Trophoblast cell (in vitro differentiated cells and primary cell): Measurements from ENCODE around the gene LIPC.

Source experiments
- DNase-seq, 2 donors: peaks; one replicate each; pipeline ENCODE4 v3.0.0-alpha.2; 2016
- H2AFZ ChIP-seq: 2 replicates; pipeline ENCODE4 v1.6.1; 2013; ENCODE audit warnings: low read length, moderate library complexity, mild to moderate bottlenecking; ENCODE audit not compliant: insufficient read depth, poor library complexity
- H2AK5ac ChIP-seq: 2 replicates; pipeline ENCODE4 v1.6.1; 2013; ENCODE audit warnings: mild to moderate bottlenecking, low read length
- H2BK120ac ChIP-seq: 2 replicates; pipeline ENCODE4 v1.6.1; 2013; ENCODE audit warnings: low read length, mild to moderate bottlenecking, moderate library complexity; ENCODE audit not compliant: insufficient read depth, poor library complexity
- H2BK12ac ChIP-seq: 2 replicates; pipeline ENCODE4 v1.6.1; 2013; ENCODE audit warnings: mild to moderate bottlenecking, low read length, moderate library complexity
- H2BK5ac ChIP-seq: 2 replicates; pipeline ENCODE4 v1.6.1; 2013; ENCODE audit warnings: low read length, low read depth, moderate library complexity, mild to moderate bottlenecking; ENCODE audit not compliant: poor library complexity
- H3K14ac ChIP-seq: 2 replicates; pipeline ENCODE4 v1.6.1; 2013; ENCODE audit warnings: mild to moderate bottlenecking, low read length
- H3K18ac ChIP-seq: 2 replicates; pipeline ENCODE4 v1.6.1; 2013; ENCODE audit warnings: mild to moderate bottlenecking, low read length
- H3K23ac ChIP-seq: 2 replicates; pipeline ENCODE4 v1.6.1; 2013; ENCODE audit warnings: low read length
- H3K27ac ChIP-seq: 2 replicates; pipeline ENCODE4 v1.5.1; 2013; ENCODE audit warnings: low read depth, mild to moderate bottlenecking, inconsistent platforms, low read length, moderate library complexity
- H3K27me3 ChIP-seq: 2 replicates; pipeline ENCODE4 v1.6.1; 2013; ENCODE audit warnings: inconsistent platforms, mild to moderate bottlenecking, low read length, moderate library complexity; ENCODE audit not compliant: insufficient read depth
- H3K36me3 ChIP-seq, 2 experiments: 1 replicate in 1 of 2; 2 replicates in 1 of 2; pipeline ENCODE4 v1.6.1; 2013; ENCODE audit warnings: low read length in 2 of 2, mild to moderate bottlenecking in 2 of 2, moderate library complexity in 1 of 2; ENCODE audit not compliant: insufficient read depth in 2 of 2, control insufficient read depth in 1 of 2
- H3K4ac ChIP-seq: 2 replicates; pipeline ENCODE4 v1.6.1; 2013; ENCODE audit warnings: low read depth, mild to moderate bottlenecking, low read length, moderate library complexity
- H3K4me1 ChIP-seq, 2 experiments: 1 replicate in 1 of 2; 2 replicates in 1 of 2; pipeline ENCODE4 v1.6.1; 2013; ENCODE audit warnings: low read length in 2 of 2, mild to moderate bottlenecking in 2 of 2, moderate library complexity in 1 of 2; ENCODE audit not compliant: insufficient read depth in 2 of 2, control insufficient read depth in 1 of 2
- H3K4me2 ChIP-seq: 2 replicates; pipeline ENCODE4 v1.6.1; 2013; ENCODE audit warnings: inconsistent platforms, mild to moderate bottlenecking, low read length, moderate library complexity
- H3K4me3 ChIP-seq: 2 replicates; pipeline ENCODE4 v1.5.1; 2013; ENCODE audit warnings: mild to moderate bottlenecking, low read depth, low read length, inconsistent platforms
- H3K79me1 ChIP-seq: one replicate; pipeline ENCODE4 v1.6.1; 2013; ENCODE audit warnings: low read length
- H3K79me2 ChIP-seq: 2 replicates; pipeline ENCODE4 v1.6.1; 2013; ENCODE audit warnings: low read length, mild to moderate bottlenecking; ENCODE audit not compliant: control insufficient read depth, insufficient read depth, poor library complexity
- H3K9ac ChIP-seq: 2 replicates; pipeline ENCODE4 v1.6.1; 2013; ENCODE audit warnings: mild to moderate bottlenecking, low read length
- H3K9me3 ChIP-seq: 2 replicates; pipeline ENCODE4 v1.6.1; 2013; ENCODE audit warnings: low read depth, mild to moderate bottlenecking, control low read depth, inconsistent platforms, low read length; ENCODE audit not compliant: insufficient read depth
- H4K12ac ChIP-seq: 2 replicates; pipeline ENCODE4 v1.6.1; 2013; ENCODE audit warnings: low read depth, mild to moderate bottlenecking, low read length, moderate library complexity
- H4K8ac ChIP-seq: 2 replicates; pipeline ENCODE4 v1.6.1; 2013; ENCODE audit warnings: low read depth, mild to moderate bottlenecking, low read length, moderate library complexity
- H4K91ac ChIP-seq: one replicate; pipeline ENCODE4 v1.6.1; 2013; ENCODE audit warnings: low read depth, mild to moderate bottlenecking, low read length, moderate library complexity
- WGBS: extraction: QIAGEN DNeasy Blood & Tissue Kit; methylation state at CpG from one replicate; pipeline ENCODE4 v1.1.7; 2013; ENCODE audit warnings: missing lambda C conversion rate; ENCODE audit not compliant: insufficient read length, insufficient coverage; ENCODE audit errors: extremely low coverage; 5-methylcytosine and 5-hydroxymethylcytosine counted together

Gene LIPC

DNA sequence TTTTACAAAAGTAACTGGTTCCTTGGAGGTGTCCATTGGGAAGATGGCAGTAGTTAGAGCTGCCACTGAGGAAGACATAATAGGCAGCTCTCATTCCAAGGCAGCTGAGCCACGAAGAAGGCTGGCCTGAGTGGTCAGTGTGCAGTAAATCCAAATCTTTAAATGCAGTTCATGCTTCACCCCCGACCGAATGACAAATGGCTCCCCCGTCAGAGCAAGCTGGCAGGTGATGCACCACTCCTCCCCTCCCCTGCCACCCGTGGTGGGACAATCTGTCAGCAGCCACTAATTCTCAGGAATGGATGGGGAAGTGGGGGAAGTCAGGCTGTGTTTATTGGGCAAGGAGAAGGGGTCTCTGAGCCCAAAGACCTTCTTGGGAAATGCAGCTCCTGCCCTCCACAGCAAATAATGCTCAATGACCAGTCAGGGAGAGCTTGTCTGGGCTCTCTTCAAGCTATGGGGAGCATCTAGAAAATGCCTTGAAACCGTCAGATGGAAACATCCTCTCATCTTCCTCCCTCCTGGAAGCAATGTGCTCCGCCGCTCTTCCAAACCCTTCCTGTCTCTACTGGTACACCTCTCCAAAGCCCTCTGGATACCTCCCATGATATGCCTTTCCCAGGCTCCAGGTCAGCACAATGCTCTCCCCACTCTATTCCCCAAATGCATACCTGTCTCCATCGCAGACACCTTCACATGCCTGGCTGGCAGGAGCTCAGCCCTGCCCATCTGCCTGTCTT, 65.4 kb downstream of the LIPC start:
- no peak overlapping the region for H4K12ac ChIP-seq
- DNase-seq = no peak
- no peak overlapping the region for H3K4ac ChIP-seq
- H2BK120ac ChIP-seq = no peak overlapping the region
- no peak overlapping the region for H2AFZ ChIP-seq
- no peaks in the 10 kb centered on the region for H3K79me2 ChIP-seq
- no CpG with 5 or more reads among the region's 9 CpGs for WGBS
- no peaks in the 10 kb centered on the region for H3K9me3 ChIP-seq
- H3K23ac ChIP-seq = no peak overlapping the region
- H3K9ac ChIP-seq = no peak overlapping the region
- peaks cover 23 to 26% of the 10 kb centered on the region in 2 experiments for H3K4me1 ChIP-seq
- H3K4me2 ChIP-seq = no peak overlapping the region
- no peak overlapping the region for H2BK5ac ChIP-seq
- H3K18ac ChIP-seq = no peak overlapping the region
- no peaks in the 10 kb centered on the region for H3K27me3 ChIP-seq
- no peak overlapping the region for H4K8ac ChIP-seq
- peaks cover 20% of the 10 kb centered on the region for H3K79me1 ChIP-seq
- peak overlapping the region; percentile 67 for H2BK12ac ChIP-seq
- H3K27ac ChIP-seq = no peak overlapping the region
- H2AK5ac ChIP-seq = peak overlapping the region; percentile 80
- H3K4me3 ChIP-seq = no peak overlapping the region
- no peak overlapping the region for H3K14ac ChIP-seq
- no peaks in the 10 kb centered on the region for H3K36me3 ChIP-seq
- H4K91ac ChIP-seq = peak overlapping the region; percentile 42

DNA sequence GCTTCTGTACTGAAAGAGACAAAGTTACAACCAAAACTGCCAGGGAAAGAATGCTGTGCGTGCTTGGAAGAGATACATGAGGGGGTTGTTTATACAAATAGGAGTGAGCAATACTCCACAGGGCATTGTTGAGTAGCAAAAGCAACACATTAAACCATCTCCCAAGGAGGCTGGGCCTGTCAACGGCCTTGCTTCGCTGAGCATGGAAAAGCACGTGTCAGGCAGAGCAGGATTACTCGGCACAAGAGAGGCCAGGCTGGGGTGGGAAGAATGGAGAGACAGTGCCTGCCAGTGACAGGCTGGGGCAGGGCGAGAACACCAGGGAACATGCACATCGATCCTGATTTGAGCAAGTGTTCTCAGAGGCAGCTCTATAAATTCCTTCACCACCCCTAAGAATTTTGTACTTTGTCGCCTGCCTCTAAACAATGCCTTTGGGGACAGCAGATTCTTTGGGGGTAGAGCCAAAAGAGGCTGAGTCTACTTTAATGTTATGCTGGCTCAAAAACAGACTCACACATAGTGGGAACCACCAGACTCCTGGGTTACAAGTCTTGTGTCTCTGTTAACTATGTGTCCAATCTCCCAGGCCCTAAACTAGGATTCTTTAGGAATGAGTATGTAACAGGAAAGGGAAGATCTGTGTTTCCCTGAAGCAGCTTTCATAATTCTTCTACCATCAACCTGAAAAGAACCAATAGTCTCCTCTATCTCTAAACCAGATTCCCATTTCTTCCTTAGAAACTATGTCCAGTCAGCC, 67.2 kb downstream of the LIPC start:
- Histone ChIP-seq H3K18ac (peak overlapping the region; percentile 25), H3K27ac (peak overlapping the region; percentile 79), H3K4me1 (peaks cover 24 to 26% of the 10 kb centered on the region in 2 experiments), H3K4ac (peak overlapping the region; percentile 34), H2AFZ (peak overlapping the region; percentile 5), H3K9me3 (no peaks in the 10 kb centered on the region), H3K14ac (peak overlapping the region; percentile 68), H3K23ac (no peak overlapping the region), H4K8ac (peak overlapping the region; percentile 25), H2BK5ac (peak overlapping the region; percentile 85), H4K91ac (peak overlapping the region; percentile 82), H3K4me2 (no peak overlapping the region), H3K9ac (no peak overlapping the region), H3K27me3 (no peaks in the 10 kb centered on the region), H2AK5ac (peak overlapping the region; percentile 34), H4K12ac (peak overlapping the region; percentile 11), H3K36me3 (no peaks in the 10 kb centered on the region), H3K79me2 (no peaks in the 10 kb centered on the region), H2BK120ac (peak overlapping the region; percentile 61), H3K4me3 (no peak overlapping the region), H3K79me1 (peaks cover 20% of the 10 kb centered on the region), H2BK12ac (peak overlapping the region; percentile 82)
- no CpG with 5 or more reads among the region's 8 CpGs for WGBS
- peak; percentile 46 to 78 for DNase-seq

DNA sequence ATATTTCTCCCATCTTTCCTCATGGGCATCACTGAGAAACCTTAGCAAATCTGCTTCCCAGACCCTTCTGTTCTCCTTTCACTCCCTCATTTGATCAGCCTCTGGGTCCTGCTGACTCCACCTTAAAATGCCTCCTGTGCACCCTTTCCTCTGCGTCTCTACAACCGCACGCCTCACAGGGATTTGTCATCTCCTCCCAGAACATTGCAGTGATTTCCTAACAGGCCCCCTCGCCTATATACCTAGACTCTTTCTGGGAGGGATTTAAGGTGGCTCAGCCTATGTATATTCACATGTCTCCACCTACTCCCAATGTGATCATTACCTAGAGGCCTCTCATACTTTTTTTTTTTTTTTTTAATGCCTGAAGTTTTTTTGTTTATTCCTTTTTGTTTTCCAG, 69.2 kb downstream of the LIPC start:
- Histone ChIP-seq H3K4me3 (no peak overlapping the region), H3K23ac (no peak overlapping the region), H3K27me3 (no peaks in the 10 kb centered on the region), H3K18ac (no peak overlapping the region), H3K79me1 (peaks cover 19% of the 10 kb centered on the region), H4K91ac (peak overlapping the region; percentile 55), H2BK120ac (peak overlapping the region; percentile 61), H3K79me2 (no peaks in the 10 kb centered on the region), H4K12ac (no peak overlapping the region), H3K36me3 (no peaks in the 10 kb centered on the region), H3K14ac (peak overlapping the region; percentile 35), H4K8ac (peak overlapping the region; percentile 39), H2AK5ac (peak overlapping the region; percentile 66), H3K9me3 (no peaks in the 10 kb centered on the region), H3K4me1 (peaks cover 22 to 26% of the 10 kb centered on the region in 2 experiments), H2BK5ac (peak overlapping the region; percentile 36), H3K4ac (no peak overlapping the region), H3K9ac (no peak overlapping the region), H2BK12ac (peak overlapping the region; percentile 72), H2AFZ (no peak overlapping the region), H3K27ac (peak overlapping the region; percentile 16), H3K4me2 (no peak overlapping the region)
- peak; percentile 63 to 82 for DNase-seq
- no CpG with 5 or more reads among the region's 4 CpGs for WGBS

DNA sequence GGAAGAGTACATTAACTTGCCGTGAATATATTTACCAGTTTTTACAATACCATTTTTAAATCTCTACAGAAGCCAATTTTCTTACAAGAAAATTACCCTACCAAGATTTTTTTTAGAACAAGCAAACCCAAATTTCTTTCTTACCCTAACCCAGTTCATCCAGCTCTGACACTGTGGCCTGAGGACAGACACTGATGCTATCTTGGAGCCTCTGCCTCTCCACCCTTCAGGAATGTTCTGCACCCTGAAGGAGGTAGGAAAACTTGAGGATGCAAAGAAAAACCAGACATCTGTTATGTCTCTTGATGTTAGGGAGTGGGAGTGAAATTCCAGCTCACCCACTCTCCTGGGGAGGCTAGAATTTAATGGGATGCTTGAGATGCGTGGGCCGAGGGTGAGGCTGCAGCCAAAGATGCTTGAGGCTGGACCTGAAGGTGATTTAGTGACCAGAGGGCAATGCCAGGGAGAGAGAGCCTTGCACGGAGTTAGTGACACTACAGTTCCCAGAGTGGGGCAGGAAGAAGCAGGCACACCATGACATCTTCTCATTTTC, 69.9 kb downstream of the LIPC start:
- Histone ChIP-seq H3K27ac (peak overlapping the region; percentile 10), H3K79me2 (no peaks in the 10 kb centered on the region), H2BK12ac (no peak overlapping the region), H2BK120ac (peak overlapping the region; percentile 23), H3K14ac (no peak overlapping the region), H3K79me1 (peaks cover 19% of the 10 kb centered on the region), H3K4me3 (no peak overlapping the region), H3K23ac (no peak overlapping the region), H3K9me3 (no peaks in the 10 kb centered on the region), H2AFZ (no peak overlapping the region), H2AK5ac (no peak overlapping the region), H3K4me2 (no peak overlapping the region), H3K4ac (no peak overlapping the region), H3K27me3 (no peaks in the 10 kb centered on the region), H2BK5ac (peak overlapping the region; percentile 7), H3K18ac (no peak overlapping the region), H4K8ac (no peak overlapping the region), H3K4me1 (peaks cover 22 to 26% of the 10 kb centered on the region in 2 experiments), H3K36me3 (no peaks in the 10 kb centered on the region), H4K12ac (no peak overlapping the region), H3K9ac (no peak overlapping the region), H4K91ac (peak overlapping the region; percentile 33)
- peak; percentile 53 to 75 for DNase-seq
- no CpG with 5 or more reads among the region's 4 CpGs for WGBS
